Mesendoderm (in vitro differentiated cells): ENCODE data around the gene JARID2.

Experiments used
- DNase-seq: peaks from one replicate; pipeline ENCODE4 v3.0.0; 2013
- H2AK5ac ChIP-seq: 2 replicates; pipeline ENCODE4 v1.6.1; 2013; ENCODE audit warnings: low read length, inconsistent platforms
- H2BK120ac ChIP-seq: 2 replicates; pipeline ENCODE4 v1.6.1; 2013; ENCODE audit warnings: low read depth, mild to moderate bottlenecking, low read length, moderate library complexity, mixed read lengths
- H2BK15ac ChIP-seq: replicated peaks from 2 replicates; pipeline ENCODE4 v1.6.1; 2013; ENCODE audit warnings: low read depth, mild to moderate bottlenecking, moderate library complexity
- H2BK5ac ChIP-seq: 2 replicates; pipeline ENCODE4 v1.6.1; 2013; ENCODE audit warnings: low read length, inconsistent platforms
- H3K18ac ChIP-seq: 2 replicates; pipeline ENCODE4 v1.6.1; 2013; ENCODE audit warnings: mild to moderate bottlenecking, low read length, mixed read lengths
- H3K23ac ChIP-seq: one replicate; pipeline ENCODE4 v1.6.1; 2013; ENCODE audit warnings: low read length
- H3K27ac ChIP-seq: 2 replicates; pipeline ENCODE4 v1.5.1; 2013; ENCODE audit warnings: low read depth, mild to moderate bottlenecking, inconsistent platforms, low read length, moderate library complexity
- H3K27me3 ChIP-seq: 2 replicates; pipeline ENCODE4 v1.6.1; 2013; ENCODE audit warnings: low read length, control low read depth, mild to moderate bottlenecking, inconsistent platforms; ENCODE audit not compliant: insufficient read depth, poor library complexity
- H3K36me3 ChIP-seq: 2 replicates; pipeline ENCODE4 v1.6.1; 2013; ENCODE audit warnings: low read length, inconsistent platforms; ENCODE audit not compliant: control insufficient read depth, insufficient read depth
- H3K4ac ChIP-seq: one replicate; pipeline ENCODE4 v1.6.1; 2013; ENCODE audit warnings: low read depth, mild to moderate bottlenecking, low read length, moderate library complexity
- H3K4me1 ChIP-seq: 2 replicates; pipeline ENCODE4 v1.6.1; 2013; ENCODE audit warnings: low read depth, low read length, inconsistent platforms; ENCODE audit not compliant: control insufficient read depth
- H3K4me2 ChIP-seq: 2 replicates; pipeline ENCODE4 v1.6.1; 2013; ENCODE audit warnings: low read length
- H3K4me3 ChIP-seq: 2 replicates; pipeline ENCODE4 v1.5.1; 2013; ENCODE audit warnings: mild to moderate bottlenecking, low read length
- H3K56ac ChIP-seq: one replicate; pipeline ENCODE4 v1.6.1; 2013; ENCODE audit warnings: low read length
- H3K79me1 ChIP-seq: 2 replicates; pipeline ENCODE4 v1.6.1; 2013; ENCODE audit warnings: low read length, inconsistent platforms
- H3K79me2 ChIP-seq: 2 replicates; pipeline ENCODE4 v1.6.1; 2013; ENCODE audit warnings: mild to moderate bottlenecking, low read length; ENCODE audit not compliant: control insufficient read depth, insufficient read depth
- H3K9ac ChIP-seq: 2 replicates; pipeline ENCODE4 v1.6.1; 2013; ENCODE audit warnings: low read length, inconsistent platforms
- H4K5ac ChIP-seq: one replicate; pipeline ENCODE4 v1.6.1; 2013; ENCODE audit warnings: low read length
- H4K8ac ChIP-seq: one replicate; pipeline ENCODE4 v1.6.1; 2013; ENCODE audit warnings: low read depth, mild to moderate bottlenecking, control low read depth, low read length, moderate library complexity
- WGBS: extraction: QIAGEN DNeasy Blood & Tissue Kit; methylation state at CpG from one replicate; pipeline ENCODE4 v1.1.7; 2013; ENCODE audit warnings: low lambda C conversion rate, missing lambda C conversion rate; ENCODE audit not compliant: insufficient coverage; ENCODE audit errors: extremely low coverage; 5-methylcytosine and 5-hydroxymethylcytosine counted together

JARID2 gene

DNA sequence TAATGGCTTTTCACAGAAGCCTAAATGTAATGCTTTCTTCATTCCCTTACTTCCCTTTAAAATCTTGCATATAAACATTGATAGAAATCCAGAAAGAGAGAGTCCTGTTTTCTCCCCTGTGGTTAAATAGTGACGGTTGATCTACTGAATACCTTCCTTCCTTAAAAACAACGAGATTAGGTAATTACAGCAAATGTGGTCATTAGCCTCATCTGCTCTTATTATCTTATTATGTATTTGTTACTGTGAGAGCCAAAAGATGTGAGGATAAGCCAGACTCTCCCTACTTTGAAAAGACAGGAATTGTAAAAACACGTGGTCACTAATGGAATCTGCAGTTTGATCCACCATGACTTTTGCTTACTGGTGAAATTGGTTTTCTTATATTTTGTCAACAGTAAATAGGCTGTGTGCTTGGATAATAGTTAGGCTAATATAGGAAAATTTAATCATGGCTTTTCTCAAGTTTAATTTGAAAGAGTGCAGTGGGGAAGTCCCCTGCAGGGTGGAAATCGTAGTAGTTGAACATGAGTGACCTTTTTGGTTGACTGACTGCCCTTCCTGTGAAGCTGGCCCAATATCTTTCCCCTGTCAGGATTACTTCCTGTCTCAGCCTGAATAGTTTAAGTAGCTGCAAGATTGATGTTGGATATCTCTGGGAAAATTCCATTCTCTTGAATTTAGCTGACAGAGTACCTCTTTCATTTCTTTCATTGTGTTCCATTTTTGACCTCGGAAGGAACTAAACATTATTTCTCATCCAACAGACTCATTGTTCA is 62.8 kb downstream of the JARID2 start:
- no peak overlapping the region for H3K4me3 ChIP-seq
- peaks cover 92% of the 10 kb centered on the region for H3K79me2 ChIP-seq
- peak; percentile 69 for DNase-seq
- no peak overlapping the region for H3K4me2 ChIP-seq
- no peak overlapping the region for H2BK120ac ChIP-seq
- no peak overlapping the region for H2BK5ac ChIP-seq
- H4K8ac ChIP-seq = no peak overlapping the region
- no peak overlapping the region for H4K5ac ChIP-seq
- no peaks in the 10 kb centered on the region for H3K36me3 ChIP-seq
- H2AK5ac ChIP-seq = no peak overlapping the region
- H2BK15ac ChIP-seq = no peak overlapping the region
- H3K18ac ChIP-seq = no peak overlapping the region
- H3K27ac ChIP-seq = no peak overlapping the region
- H3K23ac ChIP-seq = no peak overlapping the region
- no CpG with 5 or more reads among the region's 5 CpGs for WGBS
- H3K79me1 ChIP-seq = peaks cover 9% of the 10 kb centered on the region
- H3K27me3 ChIP-seq = no peaks in the 10 kb centered on the region
- H3K4me1 ChIP-seq = peaks cover 15% of the 10 kb centered on the region
- no peak overlapping the region for H3K4ac ChIP-seq
- no peak overlapping the region for H3K9ac ChIP-seq
- H3K56ac ChIP-seq = no peak overlapping the region

DNA sequence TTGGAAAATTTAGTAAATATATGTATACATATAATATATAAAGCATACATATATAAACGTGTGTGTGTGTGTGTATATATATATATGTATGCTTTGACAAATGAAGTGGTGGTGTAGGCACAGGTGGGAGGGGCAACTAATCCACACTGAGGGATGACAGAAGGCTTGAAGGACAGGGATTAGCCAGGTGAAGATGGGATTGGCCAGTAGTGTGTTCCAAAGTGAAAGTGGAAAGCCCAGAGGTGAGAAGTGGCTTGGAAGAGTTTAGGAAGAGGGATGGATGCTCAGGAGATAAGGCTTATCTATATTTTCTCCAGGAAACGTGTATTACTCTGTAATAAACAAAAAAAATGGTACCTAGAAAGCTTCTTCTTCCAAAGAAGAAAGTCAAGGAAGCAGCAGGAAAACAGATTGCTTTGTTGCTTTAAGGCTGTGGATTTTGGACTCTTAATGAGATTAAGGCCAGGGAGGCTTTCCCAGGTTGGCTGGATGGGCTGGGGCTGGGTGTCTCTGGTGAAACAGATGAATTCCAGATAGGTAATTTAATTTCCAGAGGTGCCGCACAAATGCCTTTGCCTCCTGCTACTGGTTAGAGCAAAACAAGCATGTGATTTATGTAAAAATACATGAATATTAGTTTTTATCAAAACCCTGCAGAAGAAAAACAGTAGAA is 63.9 kb downstream of the JARID2 start:
- no peak overlapping the region for H2AK5ac ChIP-seq
- peaks cover 9% of the 10 kb centered on the region for H3K79me1 ChIP-seq
- no peak overlapping the region for H3K27ac ChIP-seq
- H2BK120ac ChIP-seq = no peak overlapping the region
- H3K4me2 ChIP-seq = no peak overlapping the region
- DNase-seq = peak; percentile 74
- no peak overlapping the region for H4K8ac ChIP-seq
- no peak overlapping the region for H3K4ac ChIP-seq
- no peak overlapping the region for H3K56ac ChIP-seq
- H3K36me3 ChIP-seq = no peaks in the 10 kb centered on the region
- no peak overlapping the region for H2BK15ac ChIP-seq
- H3K27me3 ChIP-seq = no peaks in the 10 kb centered on the region
- peaks cover 92% of the 10 kb centered on the region for H3K79me2 ChIP-seq
- peaks cover 12% of the 10 kb centered on the region for H3K4me1 ChIP-seq
- whole genome bisulfite sequencing = no CpG with 5 or more reads among the region's 3 CpGs
- H4K5ac ChIP-seq = no peak overlapping the region
- H3K23ac ChIP-seq = no peak overlapping the region
- no peak overlapping the region for H2BK5ac ChIP-seq
- no peak overlapping the region for H3K18ac ChIP-seq
- H3K9ac ChIP-seq = no peak overlapping the region
- no peak overlapping the region for H3K4me3 ChIP-seq

DNA sequence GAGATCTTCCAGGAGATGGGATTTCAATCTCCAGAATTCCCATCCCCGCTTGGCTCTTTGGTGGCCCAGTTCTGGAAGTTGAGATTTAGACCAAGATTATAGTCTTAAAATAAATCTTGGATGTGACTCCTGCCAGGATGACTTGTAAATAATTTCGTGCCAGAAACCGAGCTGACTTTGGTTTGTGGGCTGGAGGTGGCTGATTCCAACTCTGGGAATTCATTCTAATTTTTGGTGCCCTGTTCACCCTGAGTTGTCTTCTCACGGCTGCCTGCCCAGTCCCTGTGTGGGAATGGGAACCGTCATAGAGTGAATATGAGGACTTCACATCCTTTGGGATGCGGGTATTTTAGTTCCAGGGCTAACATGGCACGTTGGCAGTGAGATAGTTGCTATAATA is 64.8 kb downstream of the JARID2 start:
- Histone ChIP-seq H3K79me2 (peaks cover 91% of the 10 kb centered on the region), H3K9ac (no peak overlapping the region), H3K18ac (no peak overlapping the region), H4K5ac (no peak overlapping the region), H2BK5ac (no peak overlapping the region), H2BK120ac (no peak overlapping the region), H3K79me1 (peaks cover 11% of the 10 kb centered on the region), H3K4me2 (no peak overlapping the region), H3K4ac (no peak overlapping the region), H3K27me3 (no peaks in the 10 kb centered on the region), H2AK5ac (no peak overlapping the region), H3K23ac (no peak overlapping the region), H3K36me3 (no peaks in the 10 kb centered on the region), H3K27ac (no peak overlapping the region), H3K56ac (no peak overlapping the region), H3K4me1 (peaks cover 10% of the 10 kb centered on the region), H2BK15ac (no peak overlapping the region), H4K8ac (no peak overlapping the region), H3K4me3 (no peak overlapping the region)
- DNase-seq = no peak
- no CpG with 5 or more reads among the region's 7 CpGs for WGBS

GRCh38 chr6:15312500-15312899 is 66.6 kb downstream of the JARID2 start:
- no peak overlapping the region for H3K4ac ChIP-seq
- no peak overlapping the region for H2BK5ac ChIP-seq
- no peak overlapping the region for H4K8ac ChIP-seq
- no peak for DNase-seq
- H3K56ac ChIP-seq = no peak overlapping the region
- no peak overlapping the region for H3K4me3 ChIP-seq
- no peak overlapping the region for H3K27ac ChIP-seq
- H3K27me3 ChIP-seq = no peaks in the 10 kb centered on the region
- peaks cover 10% of the 10 kb centered on the region for H3K4me1 ChIP-seq
- H3K4me2 ChIP-seq = no peak overlapping the region
- H3K36me3 ChIP-seq = no peaks in the 10 kb centered on the region
- H3K23ac ChIP-seq = no peak overlapping the region
- peaks cover 94% of the 10 kb centered on the region for H3K79me2 ChIP-seq
- WGBS = no CpG with 5 or more reads among the region's 3 CpGs
- H4K5ac ChIP-seq = no peak overlapping the region
- H3K79me1 ChIP-seq = peaks cover 13% of the 10 kb centered on the region
- no peak overlapping the region for H2BK120ac ChIP-seq
- no peak overlapping the region for H3K9ac ChIP-seq
- H2AK5ac ChIP-seq = no peak overlapping the region
- no peak overlapping the region for H3K18ac ChIP-seq
- no peak overlapping the region for H2BK15ac ChIP-seq

- no peaks in the 10 kb centered on the region for H3K36me3 ChIP-seq
- no peak overlapping the region for H2BK120ac ChIP-seq
- H3K4me2 ChIP-seq = no peak overlapping the region
- H3K9ac ChIP-seq = no peak overlapping the region
- H3K79me2 ChIP-seq = peaks cover 93% of the 10 kb centered on the region
- no peak overlapping the region for H3K56ac ChIP-seq
- peaks cover 6% of the 10 kb centered on the region for H3K4me1 ChIP-seq
- H3K27ac ChIP-seq = no peak overlapping the region
- no CpG with 5 or more reads among the region's 5 CpGs for WGBS
- DNase-seq = no peak
- no peak overlapping the region for H2BK5ac ChIP-seq
- no peaks in the 10 kb centered on the region for H3K27me3 ChIP-seq
- no peak overlapping the region for H3K4me3 ChIP-seq
- H3K4ac ChIP-seq = no peak overlapping the region
- H4K5ac ChIP-seq = no peak overlapping the region
- H4K8ac ChIP-seq = no peak overlapping the region
- no peak overlapping the region for H2AK5ac ChIP-seq
- no peak overlapping the region for H2BK15ac ChIP-seq
- no peak overlapping the region for H3K18ac ChIP-seq
- no peak overlapping the region for H3K23ac ChIP-seq
- peaks cover 13% of the 10 kb centered on the region for H3K79me1 ChIP-seq
Observed at GRCh38 chr6:15313367-15313766, 67.5 kb downstream of the JARID2 start.
